Measurements from ENCODE around the gene TWNK. TPM values are rescaled to one million over a fixed set of nuclear protein-coding genes. Genes with fewer than 3 reads are reported as not detected.

The TWNK gene
- total RNA-seq, 2 donors from 2014 or later, result 4.6 to 11.4 TPM

DNA sequence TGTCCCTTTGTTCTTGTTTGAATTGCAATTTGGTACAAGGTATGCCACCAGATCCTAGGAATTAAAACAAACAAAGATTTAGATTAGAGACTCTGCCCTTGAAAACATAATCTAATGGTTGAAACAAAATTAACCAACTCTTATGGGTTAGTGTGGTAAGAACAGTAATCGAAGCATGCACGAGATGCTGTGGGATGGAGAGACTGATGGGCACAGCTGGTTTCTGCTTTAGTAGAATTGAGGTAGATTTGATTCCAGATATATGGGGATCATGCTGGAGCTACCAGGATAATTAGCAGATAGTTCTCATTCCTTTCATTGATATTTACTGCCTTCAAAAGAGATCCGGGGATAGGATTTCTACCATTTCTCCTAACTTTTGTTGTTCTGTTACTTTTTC is 38.4 kb upstream of the TWNK start:
- H3K27me3 ChIP-seq, result no peaks in the 10 kb centered on the region

DNA sequence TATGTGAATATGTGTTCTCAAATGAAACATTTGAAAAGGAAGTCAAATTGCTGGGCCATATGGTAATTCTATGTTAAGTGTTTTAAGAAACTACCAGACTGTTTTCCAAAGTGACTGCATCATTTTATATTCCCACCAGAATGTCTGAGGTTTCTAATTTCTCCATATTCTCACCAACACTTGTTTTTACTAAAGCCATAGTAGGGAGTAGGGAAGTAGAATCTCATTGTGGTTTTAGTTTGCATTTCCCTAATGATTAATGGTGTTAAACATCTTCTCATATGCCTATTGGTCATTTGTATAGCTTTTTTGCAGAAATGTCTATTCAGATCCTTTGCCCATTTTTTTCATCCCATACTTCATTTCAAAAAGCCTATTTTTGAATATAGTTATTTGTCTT is 27.1 kb upstream of the TWNK start:
- TF ChIP-seq, protein P1, sequence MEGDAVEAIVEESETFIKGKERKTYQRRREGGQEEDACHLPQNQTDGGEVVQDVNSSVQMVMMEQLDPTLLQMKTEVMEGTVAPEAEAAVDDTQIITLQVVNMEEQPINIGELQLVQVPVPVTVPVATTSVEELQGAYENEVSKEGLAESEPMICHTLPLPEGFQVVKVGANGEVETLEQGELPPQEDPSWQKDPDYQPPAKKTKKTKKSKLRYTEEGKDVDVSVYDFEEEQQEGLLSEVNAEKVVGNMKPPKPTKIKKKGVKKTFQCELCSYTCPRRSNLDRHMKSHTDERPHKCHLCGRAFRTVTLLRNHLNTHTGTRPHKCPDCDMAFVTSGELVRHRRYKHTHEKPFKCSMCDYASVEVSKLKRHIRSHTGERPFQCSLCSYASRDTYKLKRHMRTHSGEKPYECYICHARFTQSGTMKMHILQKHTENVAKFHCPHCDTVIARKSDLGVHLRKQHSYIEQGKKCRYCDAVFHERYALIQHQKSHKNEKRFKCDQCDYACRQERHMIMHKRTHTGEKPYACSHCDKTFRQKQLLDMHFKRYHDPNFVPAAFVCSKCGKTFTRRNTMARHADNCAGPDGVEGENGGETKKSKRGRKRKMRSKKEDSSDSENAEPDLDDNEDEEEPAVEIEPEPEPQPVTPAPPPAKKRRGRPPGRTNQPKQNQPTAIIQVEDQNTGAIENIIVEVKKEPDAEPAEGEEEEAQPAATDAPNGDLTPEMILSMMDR (IDR thresholded peaks at IDR 0.05), result no peak
- intact Hi-C loops (cut with DNase I), result loop anchor here (10.0 kb wide), 1 partner anchor 45 kb away; the partner anchor contains the start of gene SLF2

More for the DNA sequence above, 38.4 kb upstream of the TWNK start:
- TF ChIP-seq, protein P1 (IDR thresholded peaks at IDR 0.05), result no peak
- H3K4me1 ChIP-seq, result no peaks in the 10 kb centered on the region
- intact Hi-C loops (cut with DNase I), result no loop called here
- H3K9ac ChIP-seq (ENCODE audit: low read depth in 2 of 2, low read length in 2 of 2), result no peak overlapping the region
- H3K27ac ChIP-seq, result no peak overlapping the region
- no peak overlapping the region for H3K4me3 ChIP-seq
- DNase-seq, result no peak
- peaks cover 11% of the 10 kb centered on the region for H3K36me3 ChIP-seq
- H3K9me3 ChIP-seq, result no peaks in the 10 kb centered on the region

GRCh38 chr10:100962351-100963080 is 24.8 kb upstream of the TWNK start:
- H3K27me3 ChIP-seq, result no peaks in the 10 kb centered on the region
- intact Hi-C loops (cut with DNase I), result loop anchor here (10.0 kb wide), 1 partner anchor 48 kb away; the partner anchor contains the start of gene SLF2
- H3K36me3 ChIP-seq, result no peaks in the 10 kb centered on the region
- DNase-seq, result no peak
- H3K4me3 ChIP-seq, result no peak overlapping the region
- TF ChIP-seq, protein P1 (IDR thresholded peaks at IDR 0.05), result no peak
- no peak overlapping the region for H3K27ac ChIP-seq
- no peak overlapping the region for H3K9ac ChIP-seq (ENCODE audit: low read depth in 2 of 2, low read length in 2 of 2)
- H3K4me1 ChIP-seq, result no peaks in the 10 kb centered on the region
- no peaks in the 10 kb centered on the region for H3K9me3 ChIP-seq

More for the DNA sequence above, 27.1 kb upstream of the TWNK start:
- Histone ChIP-seq H3K27me3 (no peaks in the 10 kb centered on the region), H3K9ac (ENCODE audit: low read depth in 2 of 2, low read length in 2 of 2) (no peak overlapping the region), H3K4me1 (no peaks in the 10 kb centered on the region), H3K9me3 (no peaks in the 10 kb centered on the region), H3K36me3 (no peaks in the 10 kb centered on the region), H3K27ac (no peak overlapping the region), H3K4me3 (no peak overlapping the region)
- no peak for DNase-seq

DNA sequence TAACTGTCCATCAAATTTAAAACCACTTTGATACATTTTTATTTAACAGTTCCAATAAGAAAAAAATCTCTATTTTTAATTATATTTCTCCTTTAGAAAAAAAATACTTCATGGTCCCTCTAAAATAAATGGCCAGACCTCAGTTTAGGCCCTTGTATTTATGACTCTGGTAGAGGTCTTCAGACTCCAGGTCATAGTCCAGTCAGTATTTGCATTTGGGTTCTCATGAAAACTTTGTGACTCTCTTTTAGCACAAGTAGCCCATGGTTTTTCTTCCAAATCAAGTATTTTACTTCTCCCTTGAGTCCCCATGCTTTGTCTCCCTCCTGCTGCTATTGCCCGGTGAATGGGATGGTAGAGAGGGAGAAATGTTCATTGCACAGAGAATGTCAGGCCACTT is 23.5 kb upstream of the TWNK start:
- no peaks in the 10 kb centered on the region for H3K4me1 ChIP-seq
- intact Hi-C loops (cut with DNase I), result loop anchor here (10.0 kb wide), 1 partner anchor 49 kb away; the partner anchor contains the start of gene SLF2
- H3K27ac ChIP-seq, result no peak overlapping the region
- no peak for DNase-seq
- no peaks in the 10 kb centered on the region for H3K27me3 ChIP-seq
- no peaks in the 10 kb centered on the region for H3K9me3 ChIP-seq
- H3K4me3 ChIP-seq, result no peak overlapping the region
- TF ChIP-seq, protein P1 (IDR thresholded peaks at IDR 0.05), result no peak
- no peaks in the 10 kb centered on the region for H3K36me3 ChIP-seq
- H3K9ac ChIP-seq (ENCODE audit: low read depth in 2 of 2, low read length in 2 of 2), result no peak overlapping the region

- TF ChIP-seq, protein P1 (IDR thresholded peaks at IDR 0.05), result no peak
- no peak for DNase-seq
- H3K27ac ChIP-seq, result no peak overlapping the region
- H3K4me3 ChIP-seq, result no peak overlapping the region
- no peaks in the 10 kb centered on the region for H3K27me3 ChIP-seq
- no peaks in the 10 kb centered on the region for H3K9me3 ChIP-seq
- intact Hi-C loops (cut with DNase I), result loop anchor here (10.0 kb wide), 1 partner anchor 51 kb away; the partner anchor contains the start of gene SLF2
- no peaks in the 10 kb centered on the region for H3K4me1 ChIP-seq
- no peaks in the 10 kb centered on the region for H3K36me3 ChIP-seq
- no peak overlapping the region for H3K9ac ChIP-seq (ENCODE audit: low read depth in 2 of 2, low read length in 2 of 2)
These were observed 21.5 kb upstream of the TWNK start for GRCh38 chr10:100965820-100966219.

All from colonic mucosa (tissue), 4 donors.